B cell (primary cell): ENCODE data around the gene KIAA0753.

Source experiments
- EZH2 ChIP-seq: IDR thresholded peaks from 2 replicates; pipeline ENCODE4 v1.6.1; 2012; ENCODE audit warnings: borderline replicate concordance, low read depth, mild to moderate bottlenecking, moderate library complexity, low read length; ENCODE audit not compliant: insufficient read depth, poor library complexity, severe bottlenecking
- TF ChIP-seq, protein P1 (sequence below): fragments of 200-600 bp; IDR thresholded peaks from one replicate; pipeline ENCODE4 v1.8.0; 2022; ENCODE audit warnings: antibody characterized with exemption, mild to moderate bottlenecking

DNA sequence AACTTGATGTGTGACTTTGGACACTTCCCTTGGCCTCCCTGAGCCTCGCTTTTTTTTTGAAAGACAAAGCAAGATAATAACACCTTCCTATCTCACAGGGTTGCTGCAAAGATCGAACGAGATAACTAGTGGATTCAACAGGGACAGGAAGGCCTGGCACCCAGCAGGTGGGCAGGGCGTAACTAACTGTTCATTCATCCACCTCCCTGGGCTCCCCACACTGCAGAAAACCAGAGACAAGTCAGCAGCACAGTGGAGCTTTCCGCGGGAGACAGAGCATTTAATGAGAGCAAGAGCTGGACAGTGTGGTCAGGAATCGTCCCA is 43.9 kb upstream of the KIAA0753 start:
- TF ChIP-seq, protein P1, sequence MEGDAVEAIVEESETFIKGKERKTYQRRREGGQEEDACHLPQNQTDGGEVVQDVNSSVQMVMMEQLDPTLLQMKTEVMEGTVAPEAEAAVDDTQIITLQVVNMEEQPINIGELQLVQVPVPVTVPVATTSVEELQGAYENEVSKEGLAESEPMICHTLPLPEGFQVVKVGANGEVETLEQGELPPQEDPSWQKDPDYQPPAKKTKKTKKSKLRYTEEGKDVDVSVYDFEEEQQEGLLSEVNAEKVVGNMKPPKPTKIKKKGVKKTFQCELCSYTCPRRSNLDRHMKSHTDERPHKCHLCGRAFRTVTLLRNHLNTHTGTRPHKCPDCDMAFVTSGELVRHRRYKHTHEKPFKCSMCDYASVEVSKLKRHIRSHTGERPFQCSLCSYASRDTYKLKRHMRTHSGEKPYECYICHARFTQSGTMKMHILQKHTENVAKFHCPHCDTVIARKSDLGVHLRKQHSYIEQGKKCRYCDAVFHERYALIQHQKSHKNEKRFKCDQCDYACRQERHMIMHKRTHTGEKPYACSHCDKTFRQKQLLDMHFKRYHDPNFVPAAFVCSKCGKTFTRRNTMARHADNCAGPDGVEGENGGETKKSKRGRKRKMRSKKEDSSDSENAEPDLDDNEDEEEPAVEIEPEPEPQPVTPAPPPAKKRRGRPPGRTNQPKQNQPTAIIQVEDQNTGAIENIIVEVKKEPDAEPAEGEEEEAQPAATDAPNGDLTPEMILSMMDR, result no peak
- no peak for TF ChIP-seq EZH2
